HepG2 (cell line): ENCODE results near the gene RNF6. TPM values are rescaled to one million over a fixed set of nuclear protein-coding genes. Genes with fewer than 3 reads are reported as not detected.

Experiments
- CC2D1A ChIP-seq: sonication (generic); formaldehyde crosslinking; IDR thresholded peaks from 2 replicates; pipeline ENCODE4 v1.8.1; 2023; ENCODE audit warnings: mild to moderate bottlenecking, missing genetic modification reagents
- HMG20B ChIP-seq: conservative IDR thresholded peaks from 2 replicates; pipeline ENCODE4 v1.6.1; 2016; ENCODE audit warnings: missing genetic modification reagents, missing compliant biosample characterization
- MEF2D ChIP-seq: sonication (generic); formaldehyde crosslinking; IDR thresholded peaks from 2 replicates; pipeline ENCODE4 v1.5.1; 2020; ENCODE audit warnings: mild to moderate bottlenecking, missing genetic modification reagents
- NFIC ChIP-seq: IDR thresholded peaks from 2 replicates; pipeline ENCODE4 v1.6.1; 2012; ENCODE audit warnings: mild to moderate bottlenecking, low read length, inconsistent platforms
- POLR2AphosphoS2 ChIP-seq: IDR thresholded peaks from 2 replicates; pipeline ENCODE4 v1.6.1; 2011; ENCODE audit warnings: low read depth, low read length, improper control_type of control experiment
- RNF2 ChIP-seq: fragments of 450-650 bp; conservative IDR thresholded peaks from 2 replicates; pipeline ENCODE4 v1.6.1; 2016; ENCODE audit warnings: low read depth
- SMAD3 ChIP-seq: sonication (generic); formaldehyde crosslinking; IDR thresholded peaks from 2 replicates; pipeline ENCODE4 v1.4.0; 2020; ENCODE audit warnings: missing genetic modification reagents
- TBL1XR1 ChIP-seq: fragments of 150-350 bp; IDR thresholded peaks from 2 replicates; pipeline ENCODE4 v1.6.1; 2014; ENCODE audit warnings: borderline replicate concordance, low read length; ENCODE audit not compliant: partially characterized antibody
- TCF12 ChIP-seq, 2 experiments: fragments of 450-650 bp in 1 of 2; sonication (generic) in 1 of 2; formaldehyde crosslinking in 1 of 2; IDR thresholded peaks; 2 replicates each; pipeline versions ENCODE4 v1.6.1 to v1.8.0; 2017 to 2022; ENCODE audit warnings: antibody characterized with exemption in 1 of 2, mild to moderate bottlenecking in 1 of 2, missing genetic modification reagents in 1 of 2, moderate library complexity in 1 of 2
- U2AF2 ChIP-seq: fragments of 200-400 bp; formaldehyde crosslinking; IDR thresholded peaks from 2 replicates; pipeline ENCODE4 v1.6.1; 2017; ENCODE audit warnings: low read depth, mild to moderate bottlenecking, low read length
- ZNF142 ChIP-seq: sonication (generic); formaldehyde crosslinking; IDR thresholded peaks from 2 replicates; pipeline ENCODE4 v1.4.0; 2020; ENCODE audit warnings: missing genetic modification reagents
- ZNF468 ChIP-seq: sonication (generic); formaldehyde crosslinking; IDR thresholded peaks from 2 replicates; pipeline ENCODE4 v1.8.0; 2022; ENCODE audit warnings: mild to moderate bottlenecking, moderate library complexity, missing genetic modification reagents
- ZNF513 ChIP-seq: sonication (generic); formaldehyde crosslinking; conservative IDR thresholded peaks from 2 replicates; pipeline ENCODE4 v1.5.0; 2020; ENCODE audit warnings: missing genetic modification reagents
- ZNF567 ChIP-seq: sonication (generic); formaldehyde crosslinking; IDR thresholded peaks from 2 replicates; pipeline ENCODE4 v1.8.1; 2023; ENCODE audit warnings: mild to moderate bottlenecking, missing genetic modification reagents, borderline replicate concordance
- ZNF740 ChIP-seq: sonication (generic); formaldehyde crosslinking; IDR thresholded peaks from 2 replicates; pipeline ENCODE4 v1.4.0; 2020; ENCODE audit warnings: missing genetic modification reagents
- ZNF75D ChIP-seq: sonication (generic); formaldehyde crosslinking; IDR thresholded peaks from 2 replicates; pipeline ENCODE4 v1.8.1; 2023; ENCODE audit warnings: missing genetic modification reagents, mild to moderate bottlenecking, borderline replicate concordance
- polyA plus RNA-seq, 8 experiments: library from polyadenylated mRNA; depleted of rRNA in 3 of 8; stranded (reverse) in 7 of 8; unstranded in 1 of 8; fragments of >200 nt; fragmentation: Illumina TruSeq in 4 of 8; extraction: Trizol in 4 of 8; gene quantifications; 2 replicates each; pipeline versions ENCODE4 v1.2.1 to v1.2.3, GENCODE V29; 2011 to 2016; ENCODE audit warnings: low read depth in 4 of 8, missing spikeins in 1 of 8, mixed read lengths in 1 of 8; ENCODE audit not compliant: insufficient read depth in 1 of 8
- total RNA-seq, 5 experiments: library from RNA; depleted of rRNA; stranded (reverse); fragments of >200 nt; fragmentation: Illumina TruSeq; extraction: Trizol; gene quantifications; 2 replicates each; pipeline ENCODE4 v1.2.3, GENCODE V29; 2016; ENCODE audit warnings: low read depth in 1 of 5

RNF6 gene
- total and polyA plus RNA-seq, 2 of the 13 experiments (the other 11 are each of a cell fraction or from before 2014, with no cell fraction given): 14.6 to 36.8 TPM

- TF ChIP-seq TBL1XR1 (no peak), ZNF75D (no peak), NFIC (no peak), CC2D1A (CRISPR knock-in tag) (no peak), U2AF2 (no peak), ZNF740 (CRISPR knock-in tag) (0 out of 2 replicates have a peak, but pooled peaks have one; percentile 50), TCF12 (IDR thresholded peaks at IDR 0.05) (no peak), TCF12 (CRISPR knock-in tag; IDR thresholded peaks at IDR 0.05) (peak; percentile 73), POLR2AphosphoS2 (no peak), HMG20B (no peak), ZNF142 (peak; percentile 80), MEF2D (CRISPR knock-in tag) (peak; percentile 70; the same call in 1 of the 2 replicates), ZNF468 (CRISPR knock-in tag) (peak; percentile 94; the same call in 1 of the 2 replicates), ZNF567 (CRISPR knock-in tag) (no peak), ZNF513 (CRISPR knock-in tag) (no peak), SMAD3 (peak; percentile 84; the same call in 1 of the 2 replicates), RNF2 (peak; percentile 55; the same call in 1 of the 2 replicates)
Measured at GRCh38 chr13:26221721-26222519, at the start of gene RNF6 (continued).
